Dermis blood vessel endothelial cell (primary cell): ENCODE measurements around the gene PRTG. TPM values are rescaled to one million over a fixed set of nuclear protein-coding genes. Genes with fewer than 3 reads are reported as not detected.
A peak's percentile ranks its signal among the peaks of the same experiment; 100 is the strongest.
"Not testable (repeated sequence)": the region's sequence is repeated elsewhere in the genome, so short reads cannot be mapped to it uniquely, and the experiment has no call there.

Source experiments
- DNase-seq: peaks from one replicate; pipeline ENCODE4 v3.0.0; 2010
- total RNA-seq: library from RNA; depleted of rRNA; stranded (reverse); fragments of >200 nt; gene quantifications from 2 replicates; pipeline ENCODE4 v1.2.3, GENCODE V29; 2014

The PRTG gene
- total RNA-seq, 1 donor from 2014 or later, result 7.5 TPM

GRCh38 chr15:55698653-55699052 is 44.3 kb downstream of the PRTG start:
- no peak for DNase-seq

DNA sequence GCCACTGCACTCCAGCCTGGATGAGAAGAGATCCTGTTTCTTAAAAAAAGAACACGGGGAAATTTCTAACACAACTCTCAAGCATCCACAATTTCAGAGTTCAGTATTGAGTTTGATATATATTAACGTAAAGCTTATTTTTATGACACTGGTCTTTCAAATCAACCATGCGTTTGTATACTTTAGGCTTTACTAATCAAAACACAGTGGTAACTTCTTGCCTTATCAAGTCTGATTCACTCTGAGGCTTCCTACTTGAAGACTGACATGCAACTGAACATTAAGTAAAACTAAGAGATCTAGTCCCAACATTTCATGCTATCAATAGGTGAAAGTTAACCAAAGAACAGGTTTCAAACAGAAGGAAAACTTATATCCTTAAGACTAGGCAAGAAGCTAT is 46.7 kb downstream of the PRTG start:
- no peak for DNase-seq

- DNase-seq, result no peak
Measured at GRCh38 chr15:55695432-55695831, 47.5 kb downstream of the PRTG start.

DNA sequence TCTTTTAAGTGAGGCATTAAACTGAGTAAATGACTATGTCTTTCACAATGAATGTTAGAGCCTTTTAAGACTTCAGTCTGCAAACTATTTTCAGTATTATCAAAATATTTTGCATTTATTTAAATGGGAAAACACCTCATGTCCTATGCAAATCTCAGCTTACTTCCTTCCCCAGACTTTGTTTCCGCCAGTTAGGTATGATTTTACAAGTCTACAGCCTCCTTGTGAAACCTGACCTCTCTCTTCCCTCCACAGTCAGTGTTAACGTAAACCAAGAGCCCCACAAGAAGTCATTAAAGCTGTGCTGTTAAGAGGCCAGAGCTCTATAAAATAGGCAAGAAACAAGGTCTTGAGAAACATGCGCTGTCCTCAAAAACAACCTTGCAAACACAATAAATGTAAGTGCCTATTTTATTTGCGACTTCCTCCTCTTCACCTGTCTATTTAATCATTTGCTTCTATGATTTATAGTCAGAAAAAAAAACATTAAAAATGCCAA is 48.3 kb downstream of the PRTG start:
- DNase-seq, result peak; percentile 2

DNA sequence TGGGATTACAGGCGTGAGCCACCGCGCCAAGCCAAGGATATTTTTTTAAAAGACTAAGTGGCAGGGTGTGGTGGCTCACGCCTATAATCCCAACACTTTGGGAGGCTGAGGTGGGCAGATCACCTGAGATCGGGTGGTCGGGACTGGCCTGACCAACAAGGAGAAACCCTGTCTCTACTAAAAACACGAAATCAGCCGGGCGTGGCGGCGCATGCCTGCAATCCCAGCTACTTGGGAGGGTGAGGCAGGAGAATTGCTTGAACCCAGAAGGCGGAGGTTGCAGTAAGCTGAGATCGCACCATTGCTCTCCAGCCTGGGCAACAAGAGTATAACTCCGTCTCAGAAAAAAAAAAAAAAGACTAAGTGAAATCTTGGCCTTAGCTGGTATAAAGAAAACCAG is 49.8 kb downstream of the PRTG start:
- DNase-seq, result not testable (repeated sequence)

- DNase-seq, result no peak
Measured at GRCh38 chr15:55687792-55688191, 55.2 kb downstream of the PRTG start.

GRCh38 chr15:55685286-55685685 is 57.7 kb downstream of the PRTG start:
- no peak for DNase-seq

- no peak for DNase-seq
Measured at GRCh38 chr15:55683376-55683775, 59.6 kb downstream of the PRTG start.

GRCh38 chr15:55681631-55682030 is 61.3 kb downstream of the PRTG start:
- no peak for DNase-seq

DNA sequence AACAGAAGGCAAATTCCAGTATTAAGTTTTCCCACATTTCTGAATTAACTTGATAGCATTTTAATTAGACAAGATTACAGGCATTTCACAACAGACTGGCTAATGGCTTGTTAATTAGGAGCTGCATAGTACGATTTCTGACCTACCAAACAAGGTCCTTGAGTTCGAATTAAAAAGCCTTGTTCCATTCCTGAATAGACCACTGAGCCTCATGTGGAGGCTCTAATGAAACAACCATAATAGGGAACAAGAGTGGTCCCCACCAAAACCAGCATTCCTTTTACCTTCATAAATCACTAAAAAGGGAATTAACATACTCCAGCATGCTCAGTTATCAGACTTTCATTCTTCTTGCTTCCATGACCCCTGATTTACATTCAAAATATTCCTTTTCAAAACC is 66.4 kb downstream of the PRTG start:
- DNase-seq, result no peak

DNA sequence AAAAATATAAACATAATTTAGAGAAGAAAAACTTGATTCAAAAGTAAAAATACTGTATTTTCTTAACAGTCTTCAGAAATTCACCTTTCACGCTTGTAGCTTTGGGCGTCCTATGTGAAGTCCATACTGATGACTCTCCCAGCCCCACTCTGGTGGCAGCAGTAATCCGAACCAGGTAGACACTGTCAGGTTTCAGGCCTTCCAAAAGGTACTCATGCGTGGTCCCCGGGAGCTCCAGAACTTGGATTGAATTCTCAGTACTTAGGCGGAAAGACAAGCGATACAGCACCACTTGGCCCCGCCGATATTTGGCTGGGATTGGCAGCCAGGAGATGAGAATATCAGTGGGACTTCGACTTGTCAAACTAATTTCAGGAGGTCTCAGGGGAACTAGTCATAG is 69.7 kb downstream of the PRTG start:
- no peak for DNase-seq

- DNase-seq, result no peak
Measured at GRCh38 chr15:55669270-55669669, 73.7 kb downstream of the PRTG start.

- DNase-seq, result no peak
Measured at GRCh38 chr15:55665605-55666227, 77.2 kb downstream of the PRTG start.

GRCh38 chr15:55661428-55661827 is 81.5 kb downstream of the PRTG start:
- DNase-seq, result peak; percentile 12

- no peak for DNase-seq
Measured at GRCh38 chr15:55660153-55660552, 82.8 kb downstream of the PRTG start.

DNA sequence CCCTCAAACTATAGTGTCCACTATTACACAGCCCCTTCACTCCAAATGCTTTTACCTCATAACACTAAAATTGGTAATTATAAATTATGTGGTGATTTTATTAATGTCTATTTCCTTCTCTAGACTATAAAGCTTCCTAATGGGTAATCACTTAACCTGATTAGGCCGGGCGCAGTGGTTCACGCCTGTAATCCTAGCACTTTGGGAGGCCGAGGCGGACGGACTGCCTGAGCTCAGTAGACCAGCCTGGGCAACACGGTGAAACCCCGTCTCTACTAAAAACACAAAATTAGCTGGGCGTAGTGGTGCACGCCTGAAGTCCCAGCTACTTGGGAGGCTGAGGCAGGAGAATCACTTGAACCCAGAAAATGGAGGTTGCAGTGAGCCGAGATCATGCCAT is 83.5 kb downstream of the PRTG start:
- no peak for DNase-seq

- DNase-seq, result no peak
Measured at GRCh38 chr15:55658886-55659285, 84.1 kb downstream of the PRTG start.

DNA sequence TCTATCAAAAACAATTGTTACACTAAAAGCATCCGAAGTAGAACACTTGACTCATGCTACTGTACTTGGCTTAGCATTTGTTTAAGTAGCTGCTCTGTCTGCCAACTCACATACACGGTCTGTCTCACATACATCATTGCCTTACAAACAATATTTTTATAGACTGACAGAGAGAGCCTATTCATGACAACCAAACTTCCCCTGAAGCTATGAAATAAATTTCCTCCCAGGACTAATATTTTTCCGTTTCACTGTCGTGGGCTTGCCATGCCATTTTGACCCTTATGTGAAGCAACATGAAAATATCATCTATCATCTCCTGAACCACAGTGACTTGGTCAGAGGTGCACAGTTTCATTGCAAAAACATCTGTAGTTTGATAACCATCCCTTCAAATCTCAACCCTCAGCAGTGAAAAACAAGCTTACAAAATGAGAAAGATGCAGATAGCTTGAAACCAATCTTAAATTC is 88.4 kb downstream of the PRTG start:
- DNase-seq, result peak; percentile 53

GRCh38 chr15:55652909-55653495 is 90.0 kb downstream of the PRTG start:
- no peak for DNase-seq

- no peak for DNase-seq
Measured at GRCh38 chr15:55652359-55652758, 90.6 kb downstream of the PRTG start.

- no peak for DNase-seq
Measured at GRCh38 chr15:55649058-55649423, 93.9 kb downstream of the PRTG start.

DNA sequence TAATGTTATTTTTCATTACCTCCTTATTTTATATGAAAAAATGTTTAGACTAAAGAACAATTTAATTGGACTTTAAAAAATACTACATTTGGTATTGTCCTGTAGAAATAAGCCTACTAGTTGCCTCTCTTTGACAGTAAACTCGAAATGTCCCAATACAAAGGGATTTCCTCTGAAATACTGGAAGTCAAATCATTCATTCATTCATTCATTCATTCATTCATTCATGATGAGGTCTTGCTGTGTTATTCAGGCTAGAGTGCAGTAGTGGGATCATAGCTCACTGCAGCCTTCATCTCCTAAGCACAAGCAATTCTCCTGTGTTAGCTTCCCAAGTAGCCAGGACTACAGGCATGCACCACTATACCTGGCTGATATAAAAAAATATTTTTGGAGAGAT is 104.2 kb downstream of the PRTG start:
- no peak for DNase-seq

GRCh38 chr15:55637086-55637485 is 105.9 kb downstream of the PRTG start:
- DNase-seq, result no peak

GRCh38 chr15:55633731-55634130 is 109.2 kb downstream of the PRTG start:
- no peak for DNase-seq

DNA sequence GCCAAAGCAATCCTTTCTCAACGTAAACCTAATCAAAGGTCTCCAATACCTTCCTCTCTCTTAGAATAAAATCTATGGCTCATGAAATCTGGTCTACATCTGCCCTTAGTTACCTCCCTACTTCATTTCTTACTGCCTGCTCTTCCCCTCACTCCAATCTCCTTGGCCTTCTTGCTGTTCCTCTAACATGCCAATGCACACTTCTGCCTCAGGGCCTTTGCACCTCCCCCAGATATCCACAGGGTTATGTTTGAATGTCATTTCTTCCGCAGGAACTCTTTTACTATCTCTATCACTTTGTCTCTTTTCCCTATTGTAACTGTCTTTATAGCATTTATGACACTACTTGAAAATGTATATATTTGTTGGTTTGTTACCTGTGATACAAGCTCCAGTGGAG is 110.5 kb downstream of the PRTG start:
- DNase-seq, result no peak
